Measurements from ENCODE around the gene PALD1. TPM values are rescaled to one million over a fixed set of nuclear protein-coding genes. Genes with fewer than 3 reads are reported as not detected.

The PALD1 gene
- total and polyA plus RNA-seq, 9 of the 15 experiments (the other 6 are each of a cell fraction or from before 2014, with no cell fraction given) = 0.03 to 0.29 (median 0.09) TPM; not detected in 2

- Histone ChIP-seq H3K4me1 (replicated peaks in 1 of 2; ENCODE audit: control insufficient read depth in 2 of 2, insufficient read depth in 2 of 2, low read length in 2 of 2) (peaks cover 40 to 57% of the 10 kb centered on the region in 2 experiments), H3K27ac (ENCODE audit: extremely low read depth, low read depth, low read length) (peak overlapping the region; percentile 70), H3K4me2 (ENCODE audit: insufficient read depth, low read length) (peak overlapping the region; percentile 64), H3K9ac (ENCODE audit: insufficient read depth in 1 of 2, low read depth in 2 of 2, low read length in 2 of 2) (peak overlapping the region; percentile 4 to 61; a peak in 1 of 4 replicates), H3K4me3 (no peak overlapping the region), H3K9me1 (ENCODE audit: control insufficient read depth, insufficient read depth, low read length) (peaks cover 4% of the 10 kb centered on the region), H4K20me1 (replicated peaks; ENCODE audit: control insufficient read depth, insufficient read depth, low read length) (no peaks in the 10 kb centered on the region), H3K27me3 (ENCODE audit: control insufficient read depth in 2 of 2, insufficient read depth in 2 of 2, low read length in 2 of 2) (no peaks in the 10 kb centered on the region), H3K79me2 (ENCODE audit: control insufficient read depth, insufficient read depth, low read length) (no peaks in the 10 kb centered on the region), H2AFZ (ENCODE audit: low read depth, low read length) (peak overlapping the region; percentile 81), H3K36me3 (ENCODE audit: control insufficient read depth, insufficient read depth, low read length) (no peaks in the 10 kb centered on the region), H3K9me3 (replicated peaks; ENCODE audit: control insufficient read depth, insufficient read depth, low read depth, low read length) (no peaks in the 10 kb centered on the region)
- BruUV-seq (replicated peaks) = no TSS peak
- intact Hi-C loops (cut with micrococcal nuclease) (loop anchor here (5.0 kb wide), 1 partner anchor 41 kb away; no protein-coding TSS in a partner anchor), in situ Hi-C loops (cut with MboI) (no loop called here)
- 11% methylated on average over 12 of the region's 12 CpGs for WGBS (ENCODE audit: insufficient coverage, low coverage, missing lambda C conversion rate)
- DNase-seq (ENCODE audit: extremely low read depth in 1 of 4, low spot score in 3 of 4) = peak; percentile 64 to 92 (median 78)
- peak; percentile 92 for ATAC-seq
- CTCF ChIA-PET (ENCODE audit: low intra/inter-chr PET ratio) = no interaction called here
- POLR2A ChIA-PET = interaction anchor here (0.6 to 2.0 kb wide), 11 partner anchors 9 to 194 kb away, joined by 3 to 19 read pairs (median 4); no protein-coding TSS in a partner anchor
- FAIRE-seq = peak; percentile 92
- TF ChIP-seq DLX4 (CRISPR knock-in tag; IDR thresholded peaks at IDR 0.05) = no peak
- TF ChIP-seq CEBPZ (IDR thresholded peaks at IDR 0.05; ENCODE audit: borderline replicate concordance, low read depth, low read length) = no peak
- no peak for TF ChIP-seq NONO (IDR thresholded peaks at IDR 0.05; ENCODE audit: low read depth in 2 of 2, low read length in 1 of 2)
- TF ChIP-seq DEAF1 (CRISPR knock-in tag; IDR thresholded peaks at IDR 0.05) = no peak
- TF ChIP-seq STAG1 (CRISPR knock-in tag; IDR thresholded peaks at IDR 0.05; ENCODE audit: borderline replicate concordance) = no peak
- no peak for TF ChIP-seq ZNF277 (CRISPR knock-in tag; IDR thresholded peaks at IDR 0.05; ENCODE audit: borderline replicate concordance)
- TF ChIP-seq CTCFL (IDR thresholded peaks at IDR 0.05; ENCODE audit: borderline replicate concordance, insufficient read depth, low read depth, low read length, poor library complexity, severe bottlenecking) = no peak
- peak; percentile 54; the same call in 1 of the 2 replicates for TF ChIP-seq CXXC5 (CRISPR knock-in tag; IDR thresholded peaks at IDR 0.05)
- TF ChIP-seq CBFA2T3 (IDR thresholded peaks at IDR 0.05) = peak; percentile 56
- TF ChIP-seq MAFF (IDR thresholded peaks at IDR 0.05; ENCODE audit: low read length) = no peak; the same call in 1 of the 2 replicates
Observed at GRCh38 chr10:70575874-70576802, 97.6 kb downstream of the PALD1 start.
